Gastrocnemius medialis (tissue), 4 donors: ENCODE results near the gene ZNF747.

Source experiments
- POLR2A ChIP-seq, 2 donors: fragments of 450-650 bp; IDR thresholded peaks; one replicate each; pipeline ENCODE4 v1.6.1; 2017; ENCODE audit warnings: antibody characterized with exemption in 2 of 2, mild to moderate bottlenecking in 2 of 2, moderate library complexity in 2 of 2
- TF ChIP-seq, protein P1 (sequence below), 5 experiments: fragments of 450-650 bp in 3 of 5; fragments of 200-600 bp in 2 of 5; sonication (generic) in 2 of 5; IDR thresholded peaks in 4 of 5; conservative IDR thresholded peaks in 1 of 5; 1 replicate in 4 of 5; 2 replicates in 1 of 5; pipeline ENCODE4 v1.5.1; 2016 to 2019; ENCODE audit warnings: antibody characterized with exemption in 5 of 5, mild to moderate bottlenecking in 3 of 5, moderate library complexity in 3 of 5

DNA sequence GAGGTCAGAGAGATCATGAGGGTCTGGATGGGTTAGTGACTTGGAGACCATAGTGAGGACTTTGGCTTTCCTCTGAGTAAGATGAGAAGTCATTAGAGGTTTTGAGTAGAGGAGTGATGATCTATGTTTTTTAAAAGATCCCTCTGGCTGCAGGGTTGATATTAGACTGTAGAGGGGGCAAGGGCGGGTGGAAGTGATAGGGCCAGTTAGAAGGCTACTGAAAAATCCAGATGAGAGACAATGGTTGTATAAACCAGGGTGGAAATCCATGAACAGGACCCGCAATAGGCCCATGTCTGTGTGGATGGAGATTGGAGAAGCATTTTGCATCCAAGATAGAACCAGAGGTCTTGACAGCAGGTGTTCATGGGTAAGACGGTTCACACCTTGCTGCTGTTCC, 52.3 kb downstream of the ZNF747 start:
- TF ChIP-seq, protein P1, sequence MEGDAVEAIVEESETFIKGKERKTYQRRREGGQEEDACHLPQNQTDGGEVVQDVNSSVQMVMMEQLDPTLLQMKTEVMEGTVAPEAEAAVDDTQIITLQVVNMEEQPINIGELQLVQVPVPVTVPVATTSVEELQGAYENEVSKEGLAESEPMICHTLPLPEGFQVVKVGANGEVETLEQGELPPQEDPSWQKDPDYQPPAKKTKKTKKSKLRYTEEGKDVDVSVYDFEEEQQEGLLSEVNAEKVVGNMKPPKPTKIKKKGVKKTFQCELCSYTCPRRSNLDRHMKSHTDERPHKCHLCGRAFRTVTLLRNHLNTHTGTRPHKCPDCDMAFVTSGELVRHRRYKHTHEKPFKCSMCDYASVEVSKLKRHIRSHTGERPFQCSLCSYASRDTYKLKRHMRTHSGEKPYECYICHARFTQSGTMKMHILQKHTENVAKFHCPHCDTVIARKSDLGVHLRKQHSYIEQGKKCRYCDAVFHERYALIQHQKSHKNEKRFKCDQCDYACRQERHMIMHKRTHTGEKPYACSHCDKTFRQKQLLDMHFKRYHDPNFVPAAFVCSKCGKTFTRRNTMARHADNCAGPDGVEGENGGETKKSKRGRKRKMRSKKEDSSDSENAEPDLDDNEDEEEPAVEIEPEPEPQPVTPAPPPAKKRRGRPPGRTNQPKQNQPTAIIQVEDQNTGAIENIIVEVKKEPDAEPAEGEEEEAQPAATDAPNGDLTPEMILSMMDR (IDR thresholded peaks at IDR 0.05 in 4 of 5, conservative IDR thresholded peaks at IDR 0.05 in 1 of 5): no peak
- TF ChIP-seq POLR2A (IDR thresholded peaks at IDR 0.05): no peak
